ENCODE data around the gene GLS. TPM values are rescaled to one million over a fixed set of nuclear protein-coding genes. Genes with fewer than 3 reads are reported as not detected.

Gene GLS
- total RNA-seq, result 68.4 and 69.3 TPM in 2 replicates

DNA sequence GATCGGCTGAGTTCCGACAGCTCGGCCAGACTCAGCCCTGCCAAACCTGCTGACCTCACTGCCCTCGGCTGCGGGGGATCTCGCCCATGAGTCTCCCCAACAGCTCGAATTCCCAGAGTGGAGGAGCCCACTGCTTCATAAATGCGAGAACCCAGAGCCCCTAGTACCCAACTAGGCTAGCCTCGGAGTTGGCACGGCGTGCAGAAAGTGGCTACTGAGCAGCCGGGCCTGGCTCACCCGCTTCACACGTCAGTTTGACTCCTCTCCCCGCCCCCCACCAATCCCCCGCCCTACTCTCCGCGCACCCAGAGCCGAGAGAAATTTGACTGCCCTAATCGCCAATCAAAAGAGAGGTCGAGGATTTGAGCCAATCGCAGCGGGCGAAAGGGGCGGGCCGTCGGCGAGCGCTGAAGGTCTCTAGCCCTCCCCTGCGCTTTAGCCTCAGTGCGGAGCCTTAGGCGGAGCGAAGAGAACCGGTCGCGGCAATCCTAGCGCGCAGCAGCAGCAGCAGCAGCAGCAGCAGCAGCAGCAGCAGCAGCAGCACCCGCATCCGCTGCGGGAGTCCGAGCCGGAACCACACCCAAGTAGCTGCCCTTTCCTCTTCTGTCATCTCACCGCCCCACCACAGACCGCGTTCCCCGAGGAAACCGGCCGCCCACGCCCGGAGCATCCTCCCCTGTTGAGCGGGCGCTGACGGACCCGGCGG is at the start of gene GLS:
Gene GLS (plus strand): TSS at position 444 of the 706 bp plus-strand sequence. CDS start 264 bp downstream, outside the sequence.

DNA sequence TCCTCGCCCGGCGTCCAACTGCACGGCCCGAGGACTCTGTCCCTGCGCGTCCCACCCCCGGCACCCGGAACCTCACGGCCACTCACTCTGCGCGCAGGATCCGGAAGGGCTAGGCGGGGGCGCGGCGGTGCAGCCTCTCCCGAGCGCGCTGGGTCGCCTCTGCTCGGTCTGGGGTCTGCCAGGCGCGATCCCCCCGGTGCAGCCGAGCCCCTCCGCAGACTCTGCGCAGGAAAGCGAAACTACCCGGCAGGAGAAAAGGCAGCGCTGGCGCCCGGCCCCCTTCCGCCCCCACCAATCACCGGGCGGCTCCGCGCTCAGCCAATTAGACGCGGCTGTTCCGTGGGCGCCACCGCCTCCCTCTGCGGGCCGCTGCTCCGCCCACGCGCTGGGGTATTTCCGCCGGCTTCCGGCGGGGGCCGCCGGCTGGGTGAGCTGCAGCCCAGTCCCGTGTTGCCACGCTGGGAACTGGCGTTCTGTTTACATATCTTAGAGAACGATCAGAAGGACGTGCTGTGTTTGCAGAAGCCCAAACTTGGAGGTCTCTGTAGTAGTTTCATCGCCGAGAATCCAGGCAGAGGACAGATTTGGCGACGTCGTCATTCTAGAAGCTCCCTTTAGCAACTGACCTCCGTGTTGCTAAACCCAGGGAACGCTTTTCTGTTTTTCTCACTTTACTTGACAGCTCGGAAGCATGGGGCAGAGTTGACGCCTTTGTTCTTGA is 133.5 kb downstream of the GLS start, which contains the start of gene STAT1:
Gene STAT1 (minus strand): TSS at position 240 of the 721 bp plus-strand sequence. CDS start 4,168 bp downstream, outside the sequence.

Other genes starting within 250 kb of the GLS start
- gene NAB1, start 231.7 kb upstream of the GLS start, total RNA-seq, result 16.4 and 18.5 TPM in 2 replicates
- 78.5 and 83.7 TPM in 2 replicates for gene STAT1, start 133.3 kb downstream of the GLS start, total RNA-seq

Data from mammary microvascular endothelial cell (primary cell).